Bronchial epithelial cell (primary cell): ENCODE data around the gene SAXO1. TPM values are rescaled to one million over a fixed set of nuclear protein-coding genes. Genes with fewer than 3 reads are reported as not detected.

Experiments used
- DNase-seq: peaks from one replicate; pipeline ENCODE4 v3.0.0-alpha.2; 2010; ENCODE audit warnings: low read depth
- FAIRE-seq: peaks from 2 replicates; lab custom pipeline; 2011; peaks lifted over from hg19 to GRCh38; lab: Jason Lieb, UNC
- H3K27me3 ChIP-seq: 2 replicates; pipeline ENCODE4 v1.5.1; 2011; ENCODE audit warnings: low read length; ENCODE audit not compliant: control insufficient read depth, insufficient read depth
- H3K36me3 ChIP-seq: 2 replicates; pipeline ENCODE4 v1.5.1; 2011; ENCODE audit warnings: low read length; ENCODE audit not compliant: control insufficient read depth, insufficient read depth
- H3K4me3 ChIP-seq: 2 replicates; pipeline ENCODE4 v1.5.1; 2011; ENCODE audit warnings: mild to moderate bottlenecking, low read depth, low read length, control low read depth
- CTCF ChIP-seq: IDR thresholded peaks from 2 replicates; pipeline ENCODE4 v1.5.1; 2011; ENCODE audit warnings: mild to moderate bottlenecking, moderate library complexity, low read length, control low read depth, inconsistent platforms; ENCODE audit not compliant: insufficient read depth, severe bottlenecking
- total RNA-seq: library from RNA; depleted of rRNA; stranded (reverse); fragments of >200 nt; gene quantifications from 2 replicates; pipeline ENCODE4 v1.2.1, GENCODE V29; 2014

SAXO1 gene
- total RNA-seq, 1 donor from 2014 or later: not detected

GRCh38 chr9:18888290-18888689 is 144.7 kb downstream of the SAXO1 start:
- no peaks in the 10 kb centered on the region for H3K27me3 ChIP-seq
- TF ChIP-seq CTCF: no peak
- no peak for FAIRE-seq

DNA sequence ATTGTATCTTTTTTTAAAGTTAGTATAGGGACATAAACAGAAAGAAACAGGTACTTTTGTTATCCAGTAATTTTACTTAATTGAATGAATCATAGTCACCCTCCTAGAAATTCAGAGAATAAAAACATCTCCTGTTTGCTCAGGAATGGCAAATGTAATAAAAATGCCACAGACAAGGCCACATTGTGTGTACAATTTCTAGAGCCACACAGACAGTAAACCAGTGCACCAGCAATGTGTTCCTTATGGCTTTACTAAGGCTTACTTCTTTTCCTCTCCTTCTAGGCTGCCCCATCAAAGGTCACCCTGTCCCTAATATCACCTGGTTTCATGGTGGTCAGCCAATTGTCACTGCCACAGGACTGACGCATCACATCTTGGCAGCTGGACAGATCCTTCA is 145.5 kb downstream of the SAXO1 start:
- DNase-seq (no peak), FAIRE-seq (no peak)
- Histone ChIP-seq H3K36me3 (no peaks in the 10 kb centered on the region), H3K27me3 (no peaks in the 10 kb centered on the region), H3K4me3 (no peak overlapping the region)
- TF ChIP-seq CTCF: no peak

More at GRCh38 chr9:18888290-18888689, 144.7 kb downstream of the SAXO1 start:
- H3K36me3 ChIP-seq: no peaks in the 10 kb centered on the region
- no peak overlapping the region for H3K4me3 ChIP-seq
- no peak for DNase-seq

GRCh38 chr9:18881758-18882157 is 151.3 kb downstream of the SAXO1 start:
- no peaks in the 10 kb centered on the region for H3K27me3 ChIP-seq
- H3K36me3 ChIP-seq: no peaks in the 10 kb centered on the region
- no peak for FAIRE-seq
- TF ChIP-seq CTCF: no peak
- H3K4me3 ChIP-seq: no peak overlapping the region
- DNase-seq: no peak

DNA sequence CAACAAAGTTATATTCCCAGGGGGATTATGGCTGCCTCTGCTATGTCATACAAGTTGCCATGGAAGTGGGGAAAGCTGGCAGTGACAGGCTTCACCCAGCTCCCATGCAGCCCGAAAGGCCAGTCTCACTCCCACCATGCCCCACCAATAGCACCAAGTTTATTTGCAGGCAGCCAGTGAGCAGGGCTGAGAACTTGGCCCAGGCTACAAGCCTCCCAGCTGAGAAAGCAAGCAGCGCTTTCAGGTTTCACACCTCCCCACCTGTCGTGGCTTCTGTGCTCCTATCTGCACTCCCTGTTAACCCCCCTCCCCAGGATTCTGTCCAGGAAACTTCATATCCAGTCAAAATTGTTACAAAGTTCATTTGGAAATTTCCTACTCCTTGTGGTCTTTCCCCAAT is 155.0 kb downstream of the SAXO1 start:
- Histone ChIP-seq H3K27me3 (no peaks in the 10 kb centered on the region), H3K4me3 (no peak overlapping the region), H3K36me3 (no peaks in the 10 kb centered on the region)
- no peak for DNase-seq
- FAIRE-seq: no peak
- TF ChIP-seq CTCF: no peak

Other genes starting within 250 kb of the SAXO1 start
- 29.7 and 41.6 TPM in 2 replicates for gene RRAGA, start 16.2 kb upstream of the SAXO1 start, total RNA-seq
- gene HAUS6, start 69.7 kb upstream of the SAXO1 start, total RNA-seq: 11.1 and 12.9 TPM in 2 replicates
- 167 and 209 TPM in 2 replicates for gene PLIN2, start 94.3 kb upstream of the SAXO1 start, total RNA-seq
- gene DENND4C, start 197.5 kb upstream of the SAXO1 start, total RNA-seq: 37.9 and 63.0 TPM in 2 replicates